Measurements from ENCODE around the gene TWF1. TPM values are rescaled to one million over a fixed set of nuclear protein-coding genes. Genes with fewer than 3 reads are reported as not detected.
A peak's percentile ranks its signal among the peaks of the same experiment; 100 is the strongest.
"Not testable (repeated sequence)": the region's sequence is repeated elsewhere in the genome, so short reads cannot be mapped to it uniquely, and the experiment has no call there.

The TWF1 gene
- total RNA-seq = 67.2 TPM

DNA sequence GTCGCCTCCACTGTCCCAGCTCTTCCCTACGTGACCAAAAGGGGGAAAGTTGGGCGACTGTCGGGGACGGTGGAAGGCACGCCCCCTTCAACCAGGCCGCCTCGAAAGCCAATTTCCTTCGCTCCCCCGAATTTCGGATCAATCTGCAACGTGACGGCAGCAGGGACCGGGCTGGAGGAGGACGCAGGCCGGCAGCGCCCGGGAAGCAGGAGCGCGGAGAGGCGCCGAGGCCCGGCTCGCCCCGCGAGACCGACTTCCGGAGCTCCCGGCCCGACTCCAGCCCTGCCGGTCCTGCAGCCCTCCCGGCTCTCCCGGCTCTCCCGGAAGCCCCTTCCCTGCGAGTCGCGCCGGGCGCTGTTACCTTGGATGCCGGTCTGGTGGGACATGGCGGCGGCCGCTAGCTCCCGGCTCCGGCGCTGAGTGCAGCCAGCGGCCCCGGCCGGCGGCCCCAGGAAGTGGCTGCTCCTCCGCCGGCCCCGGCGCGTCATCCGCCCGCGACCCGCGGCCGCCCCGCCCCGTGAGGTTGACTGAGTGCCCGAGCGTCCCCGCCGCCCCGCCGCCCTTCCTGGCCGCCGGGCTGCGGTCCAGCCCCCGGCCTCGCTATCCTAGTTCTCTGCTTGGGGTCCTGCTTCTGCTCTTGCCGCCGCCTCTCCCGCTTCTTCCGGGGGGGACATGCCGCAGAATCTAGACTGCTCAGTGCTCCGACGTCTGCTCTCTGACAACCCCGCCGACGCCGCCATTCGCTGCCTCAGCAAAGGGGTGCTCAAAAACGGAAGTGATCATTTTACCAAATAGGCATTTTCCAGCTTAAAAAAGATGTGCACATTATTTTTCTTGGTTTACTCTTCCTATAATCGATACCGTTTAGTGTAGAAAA lies at the start of gene TWF1:
Gene TWF1 (minus strand): TSS at position 458 of the 877 bp plus-strand sequence. CDS start 72 bp downstream, at position 386.
- Histone ChIP-seq H3K4me1 (peaks cover 0 to 9% of the 10 kb centered on the region in 2 donors), H3K36me3 (peaks cover 6 to 17% of the 10 kb centered on the region in 2 donors), H3K27me3 (no peaks in the 10 kb centered on the region), H3K9me3 (no peaks in the 10 kb centered on the region), H3K4me3 (peak within 1 kb of the TSS; percentile 91 to 99), H3K27ac (peak within 1 kb of the TSS; percentile 90 to 98)
- DNase-seq (ENCODE audit: low spot score in 2 of 2) = peak; percentile 56 to 94
- intact Hi-C loops (cut with DNase I) = loop anchor here (1.0 to 10.0 kb wide), 4 partner anchors 30 to 1609 kb away; partner anchors contain the start of genes IRAK4, PUS7L and TMEM117
- TF ChIP-seq, protein P1, sequence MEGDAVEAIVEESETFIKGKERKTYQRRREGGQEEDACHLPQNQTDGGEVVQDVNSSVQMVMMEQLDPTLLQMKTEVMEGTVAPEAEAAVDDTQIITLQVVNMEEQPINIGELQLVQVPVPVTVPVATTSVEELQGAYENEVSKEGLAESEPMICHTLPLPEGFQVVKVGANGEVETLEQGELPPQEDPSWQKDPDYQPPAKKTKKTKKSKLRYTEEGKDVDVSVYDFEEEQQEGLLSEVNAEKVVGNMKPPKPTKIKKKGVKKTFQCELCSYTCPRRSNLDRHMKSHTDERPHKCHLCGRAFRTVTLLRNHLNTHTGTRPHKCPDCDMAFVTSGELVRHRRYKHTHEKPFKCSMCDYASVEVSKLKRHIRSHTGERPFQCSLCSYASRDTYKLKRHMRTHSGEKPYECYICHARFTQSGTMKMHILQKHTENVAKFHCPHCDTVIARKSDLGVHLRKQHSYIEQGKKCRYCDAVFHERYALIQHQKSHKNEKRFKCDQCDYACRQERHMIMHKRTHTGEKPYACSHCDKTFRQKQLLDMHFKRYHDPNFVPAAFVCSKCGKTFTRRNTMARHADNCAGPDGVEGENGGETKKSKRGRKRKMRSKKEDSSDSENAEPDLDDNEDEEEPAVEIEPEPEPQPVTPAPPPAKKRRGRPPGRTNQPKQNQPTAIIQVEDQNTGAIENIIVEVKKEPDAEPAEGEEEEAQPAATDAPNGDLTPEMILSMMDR (IDR thresholded peaks at IDR 0.05) = peak; percentile 25 to 40 (median 36)

DNA sequence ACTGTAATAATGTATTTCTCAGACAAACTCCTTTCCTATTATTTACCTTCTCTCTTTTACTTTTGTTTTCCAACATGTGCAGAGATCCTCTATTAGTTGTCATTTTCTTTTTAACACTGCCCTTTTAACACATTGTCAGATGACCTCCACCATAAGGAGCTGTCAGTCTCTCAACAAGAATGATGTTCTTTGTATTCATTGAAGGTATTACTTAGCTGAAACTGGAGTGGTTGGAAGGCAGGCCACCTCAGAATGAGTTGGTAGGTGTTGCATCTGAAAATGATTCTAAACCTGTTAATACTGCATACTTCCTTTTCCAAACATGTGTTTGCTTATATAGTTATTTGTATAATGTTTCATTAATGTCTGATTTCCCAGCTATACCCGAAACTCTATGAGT lies 46.6 kb upstream of the TWF1 start:
- H3K4me1 ChIP-seq = no peaks in the 10 kb centered on the region
- TF ChIP-seq, protein P1 (IDR thresholded peaks at IDR 0.05) = no peak
- intact Hi-C loops (cut with DNase I) = no loop called here
- H3K36me3 ChIP-seq = no peaks in the 10 kb centered on the region
- DNase-seq (ENCODE audit: low spot score in 2 of 2) = no peak
- no peaks in the 10 kb centered on the region for H3K9me3 ChIP-seq
- H3K27ac ChIP-seq = no peak overlapping the region
- H3K27me3 ChIP-seq = no peaks in the 10 kb centered on the region
- no peak overlapping the region for H3K4me3 ChIP-seq

GRCh38 chr12:43848786-43849185 lies 42.7 kb upstream of the TWF1 start:
- Histone ChIP-seq H3K27me3 (no peaks in the 10 kb centered on the region), H3K36me3 (no peaks in the 10 kb centered on the region), H3K4me3 (no peak overlapping the region), H3K4me1 (no peaks in the 10 kb centered on the region), H3K27ac (no peak overlapping the region), H3K9me3 (no peaks in the 10 kb centered on the region)
- intact Hi-C loops (cut with DNase I) = no loop called here
- TF ChIP-seq, protein P1 (IDR thresholded peaks at IDR 0.05) = no peak
- DNase-seq (ENCODE audit: low spot score in 2 of 2) = no peak

- DNase-seq (ENCODE audit: low spot score in 2 of 2) = no peak
- TF ChIP-seq, protein P1 (IDR thresholded peaks at IDR 0.05) = no peak
- H3K4me3 ChIP-seq = no peak overlapping the region
- intact Hi-C loops (cut with DNase I) = no loop called here
- no peaks in the 10 kb centered on the region for H3K9me3 ChIP-seq
- H3K4me1 ChIP-seq = no peaks in the 10 kb centered on the region
- H3K27ac ChIP-seq = no peak overlapping the region
- no peaks in the 10 kb centered on the region for H3K36me3 ChIP-seq
- no peaks in the 10 kb centered on the region for H3K27me3 ChIP-seq
These were observed 42.0 kb upstream of the TWF1 start for GRCh38 chr12:43848226-43848507.

DNA sequence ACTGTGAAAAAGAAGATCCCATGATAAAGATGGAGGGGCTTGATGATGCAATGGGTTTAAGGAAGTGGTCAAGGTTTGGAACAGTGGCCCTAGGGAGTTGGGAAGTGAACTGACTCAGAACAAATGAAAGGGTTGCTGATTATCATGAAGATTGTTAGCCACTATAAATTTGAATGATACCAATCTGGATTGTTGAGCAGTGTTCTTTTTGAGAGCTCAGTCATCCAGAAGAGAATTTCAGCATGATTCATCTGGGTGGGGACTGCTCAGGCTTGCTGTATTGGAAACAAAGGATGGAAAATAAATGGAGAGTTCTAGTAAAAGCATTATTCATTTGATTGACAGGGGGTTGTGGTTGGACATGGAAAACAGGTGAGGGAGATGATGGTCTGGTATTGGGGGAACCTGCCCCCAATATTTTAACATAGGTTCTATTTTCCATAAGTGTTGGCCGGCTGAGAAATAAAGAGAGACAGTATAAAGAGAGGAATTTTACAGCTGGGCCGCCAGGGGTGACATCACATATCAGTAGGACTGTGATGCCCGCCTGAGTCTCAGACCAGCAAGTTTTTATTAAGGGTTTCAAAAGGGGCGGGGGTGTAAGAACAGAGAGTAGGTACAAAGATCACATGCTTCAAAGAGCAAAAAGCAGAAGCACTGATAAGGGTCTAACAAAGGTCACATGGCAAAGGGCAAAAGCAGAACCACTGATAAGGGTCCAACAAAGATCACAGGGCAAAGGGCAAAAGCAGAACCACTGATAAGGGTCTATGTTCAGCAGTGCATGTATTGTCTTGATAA lies 41.5 kb upstream of the TWF1 start:
- intact Hi-C loops (cut with DNase I); H3K9me3 ChIP-seq; DNase-seq (ENCODE audit: low spot score in 2 of 2); H3K4me1 ChIP-seq; H3K36me3 ChIP-seq; H3K27ac ChIP-seq; H3K27me3 ChIP-seq; H3K4me3 ChIP-seq: not testable (repeated sequence)

GRCh38 chr12:43842259-43842658 lies 36.1 kb upstream of the TWF1 start:
- TF ChIP-seq, protein P1 (IDR thresholded peaks at IDR 0.05) = no peak
- DNase-seq (ENCODE audit: low spot score in 2 of 2) = no peak
- H3K27me3 ChIP-seq = no peaks in the 10 kb centered on the region
- intact Hi-C loops (cut with DNase I) = no loop called here
- H3K9me3 ChIP-seq = no peaks in the 10 kb centered on the region
- H3K4me1 ChIP-seq = peaks cover 0 to 2% of the 10 kb centered on the region in 2 donors
- no peak overlapping the region for H3K27ac ChIP-seq
- no peaks in the 10 kb centered on the region for H3K36me3 ChIP-seq
- no peak overlapping the region for H3K4me3 ChIP-seq
